Hippocampal formation (tissue), 2 donors: Measurements from ENCODE around the gene ENAH.
A peak's percentile ranks its signal among the peaks of the same experiment; 100 is the strongest.
"Not testable (repeated sequence)": the region's sequence is repeated elsewhere in the genome, so short reads cannot be mapped to it uniquely, and the experiment has no call there.

Experiments used
- DNase-seq, 2 donors: peaks; one replicate each; lab custom pipeline; 2025; lab: John Stamatoyannopoulos, UW

The ENAH gene

GRCh38 chr1:225674381-225674780 is 21.5 kb upstream of the ENAH start:
- DNase-seq, result no peak

GRCh38 chr1:225670806-225671733 is 18.1 kb upstream of the ENAH start:
- DNase-seq, result no peak

- DNase-seq, result no peak
Observed at GRCh38 chr1:225670356-225670755, 17.4 kb upstream of the ENAH start.

DNA sequence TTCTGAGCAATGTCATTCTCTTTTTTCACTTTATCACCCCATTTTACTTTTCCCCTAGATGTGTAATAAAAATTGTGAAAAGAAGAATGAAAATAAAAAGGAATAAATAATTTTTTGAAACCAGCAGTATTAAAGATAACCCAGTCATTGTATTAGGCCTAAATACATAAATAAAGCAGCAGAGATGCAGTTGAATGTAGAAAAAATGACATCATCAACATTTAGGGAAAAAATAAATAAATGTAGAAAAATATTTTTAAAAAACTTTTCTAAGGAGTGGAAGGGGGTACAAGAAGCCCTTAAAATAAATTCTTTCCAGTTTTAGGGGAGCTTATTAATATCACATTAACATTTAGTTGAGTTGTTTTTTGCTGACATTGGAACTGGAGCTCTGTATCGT is 15.3 kb upstream of the ENAH start:
- no peak for DNase-seq

- no peak for DNase-seq
Observed at GRCh38 chr1:225667362-225667761, 14.4 kb upstream of the ENAH start.

- no peak for DNase-seq
Observed at GRCh38 chr1:225666495-225666894, 13.6 kb upstream of the ENAH start.

DNA sequence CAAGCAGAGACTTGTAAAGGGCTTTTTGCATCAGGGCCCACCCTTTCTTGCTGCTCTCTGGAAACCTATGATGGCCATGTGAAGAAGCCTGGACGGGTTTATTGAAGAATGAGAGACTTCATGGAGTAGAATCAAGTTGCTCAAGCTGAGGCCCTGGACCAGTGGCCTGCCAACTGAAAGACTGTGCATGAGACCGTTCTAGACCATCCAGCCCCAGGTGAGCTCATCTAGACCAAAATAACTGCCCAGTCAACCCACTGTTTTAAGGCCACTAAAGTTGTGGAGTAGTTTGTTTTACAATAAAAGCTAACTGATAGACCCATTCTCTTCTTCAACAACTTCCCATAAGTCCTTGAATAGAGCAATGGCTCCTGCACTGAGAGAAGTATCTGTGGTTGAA is 11.8 kb upstream of the ENAH start:
- no peak for DNase-seq

GRCh38 chr1:225662155-225662554 is 9.2 kb upstream of the ENAH start:
- DNase-seq, result no peak

GRCh38 chr1:225660544-225660946 is 7.6 kb upstream of the ENAH start:
- DNase-seq, result no peak

- DNase-seq, result no peak
Observed at GRCh38 chr1:225658041-225658440, 5.1 kb upstream of the ENAH start.

GRCh38 chr1:225657462-225657989 is 4.6 kb upstream of the ENAH start:
- peak in 1 of 2 donors; percentile 11 for DNase-seq

GRCh38 chr1:225656259-225656655 is 3.3 kb upstream of the ENAH start:
- DNase-seq, result not testable (repeated sequence)

DNA sequence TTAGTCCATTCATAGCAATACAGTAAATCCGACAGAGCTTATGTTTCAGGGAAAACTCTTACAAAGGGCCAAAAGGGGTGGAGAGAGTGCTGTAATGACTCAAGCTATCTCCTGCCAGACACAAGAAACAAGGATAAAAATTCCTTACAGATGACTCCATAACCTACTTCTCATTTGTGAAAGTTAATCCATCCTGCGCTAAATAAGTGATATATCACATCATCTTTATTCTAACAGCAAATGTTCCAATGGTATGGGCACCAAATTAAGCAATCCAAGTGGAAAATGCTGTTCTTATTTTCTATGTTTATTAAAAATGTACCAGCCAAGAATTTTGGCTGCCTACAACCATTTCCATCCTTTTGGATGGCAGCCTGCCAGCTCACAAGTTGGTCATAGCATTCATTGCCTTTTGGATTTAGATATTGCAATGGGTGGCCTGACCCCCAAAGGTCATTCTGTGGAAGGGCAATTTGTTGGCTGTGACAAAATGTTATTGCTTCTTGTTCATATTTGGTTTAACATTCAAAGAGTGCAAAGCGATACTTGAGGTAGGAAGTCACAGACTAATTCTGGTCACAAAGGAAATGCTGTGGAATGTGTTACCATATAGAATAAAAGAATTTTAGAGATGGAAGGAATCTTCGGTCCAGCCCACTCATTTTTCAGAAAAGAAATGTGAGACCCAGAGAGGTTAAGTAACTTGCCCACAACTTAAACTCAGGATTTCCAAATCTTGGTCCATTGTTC is 2.8 kb upstream of the ENAH start:
- DNase-seq, result peak; percentile 32 to 51

- DNase-seq, result no peak
Observed at GRCh38 chr1:225654688-225655508, 2.0 kb upstream of the ENAH start.

DNA sequence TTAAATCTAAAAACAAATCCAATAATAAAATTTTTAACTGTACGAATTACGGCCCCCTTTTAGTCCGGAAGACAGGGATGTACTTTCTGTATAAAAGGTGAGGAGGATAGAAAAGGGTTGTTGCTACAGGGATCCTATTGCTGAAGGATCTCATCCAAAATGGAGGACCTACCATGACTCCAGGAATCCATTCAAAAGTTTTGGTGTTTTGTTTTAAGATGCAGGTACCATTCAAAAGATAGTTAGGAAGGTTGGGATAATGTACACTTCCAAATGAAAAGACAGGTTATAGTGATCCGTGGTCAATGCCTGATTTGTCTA is 1.3 kb upstream of the ENAH start:
- no peak for DNase-seq

DNA sequence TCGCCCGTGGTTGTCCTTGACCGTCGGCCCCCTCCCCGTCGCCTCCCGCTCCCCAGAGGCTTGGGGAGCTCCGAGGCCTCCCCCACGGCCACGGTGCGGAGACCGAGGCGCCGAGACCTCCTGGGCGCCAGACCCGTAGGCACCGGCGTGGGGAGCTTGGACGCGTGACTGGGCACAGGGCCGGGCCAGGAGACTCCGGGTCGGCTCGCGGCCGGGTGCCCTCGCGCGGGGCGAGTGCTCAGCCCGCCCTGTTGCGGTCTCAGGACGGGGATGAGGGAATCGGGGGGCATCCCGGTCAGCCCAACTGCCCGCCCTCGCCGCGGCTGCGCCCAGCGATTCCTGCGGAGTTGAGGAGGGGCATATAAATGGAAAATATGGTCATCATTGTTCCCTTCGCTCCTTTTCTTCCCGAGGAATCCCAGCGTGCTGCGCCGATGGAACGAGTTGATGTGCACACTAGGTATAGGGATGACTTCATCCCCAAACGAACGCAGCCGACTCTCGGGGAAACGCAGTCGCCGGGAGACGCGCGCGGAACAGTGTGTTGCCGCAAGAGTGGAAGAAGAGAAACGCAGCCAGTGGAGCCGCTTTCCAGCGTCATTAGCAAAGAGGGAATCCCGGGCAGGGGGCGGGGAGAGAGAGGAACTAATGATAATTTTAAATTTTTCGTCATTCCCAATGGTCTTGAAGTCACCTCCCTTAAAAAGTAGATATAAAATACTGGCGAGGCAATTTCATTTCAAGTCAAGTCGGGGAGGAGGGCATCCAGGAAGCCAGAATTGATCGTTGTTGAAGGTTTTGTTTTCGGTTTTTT is 747 bp upstream of the ENAH start:
- DNase-seq, result peak; percentile 66 to 76

DNA sequence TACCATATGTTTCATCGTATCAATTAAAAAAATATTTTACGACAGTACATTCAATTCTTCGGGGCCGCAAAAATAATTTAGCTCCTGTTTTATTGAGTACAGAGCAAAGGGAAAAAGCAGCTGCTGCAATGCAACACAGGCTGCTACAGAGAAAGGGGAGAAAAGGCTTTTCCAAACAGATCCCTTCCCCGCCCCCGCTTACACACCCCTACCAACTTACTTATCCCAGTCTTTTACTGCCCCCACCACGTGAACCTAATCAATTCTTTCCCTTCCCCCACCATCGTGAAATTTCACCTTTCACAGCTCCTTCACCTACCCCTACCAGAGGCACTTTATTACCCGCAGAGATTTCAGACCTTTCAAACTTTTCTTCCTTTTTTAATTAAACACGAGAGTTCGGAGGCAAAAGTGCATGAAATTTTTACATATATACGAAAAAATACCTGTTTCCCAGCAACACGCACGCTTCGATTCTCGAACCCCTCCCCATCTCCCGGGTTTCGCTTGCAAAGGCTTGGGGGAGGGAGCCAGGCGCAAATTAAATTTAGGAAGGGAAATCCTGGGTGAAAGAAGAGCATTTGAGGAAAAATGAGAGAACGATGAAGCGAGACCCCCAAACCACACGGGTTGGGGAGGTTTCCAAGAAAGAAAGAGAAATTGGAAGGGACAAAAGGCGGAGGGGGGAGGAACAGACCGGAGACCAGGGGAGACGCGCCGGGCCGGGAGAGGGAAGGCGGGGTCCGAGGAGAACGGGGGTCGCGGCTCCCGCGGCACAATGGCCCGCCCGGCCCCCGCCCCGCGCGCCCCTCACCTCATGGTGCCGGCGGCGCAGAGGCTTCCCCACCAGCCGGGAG is 823 bp downstream of the ENAH start:
- peak; percentile 6 to 57 for DNase-seq

DNA sequence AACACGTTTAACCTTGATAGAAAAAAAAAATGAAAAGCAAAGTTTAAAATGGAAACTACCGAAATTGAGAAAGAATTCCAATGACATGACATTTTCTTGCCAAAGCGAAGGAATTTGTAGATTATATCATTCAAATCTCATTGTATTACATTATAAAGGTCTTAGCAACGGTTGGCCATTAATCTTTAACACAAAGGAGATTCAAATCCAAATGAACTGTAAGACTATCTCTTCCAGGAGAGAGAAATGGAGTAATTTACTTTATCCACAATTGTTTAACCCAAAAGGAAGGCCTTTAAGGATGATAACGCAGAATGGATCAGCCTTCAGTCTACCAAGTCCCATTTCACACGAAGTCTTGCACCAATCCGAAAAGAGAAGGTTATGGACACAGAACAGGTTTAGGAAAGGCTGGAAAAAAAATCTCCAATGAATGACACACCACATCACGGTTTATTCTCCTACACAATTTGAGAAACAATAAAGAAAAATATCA is 1.5 kb downstream of the ENAH start:
- no peak for DNase-seq

DNA sequence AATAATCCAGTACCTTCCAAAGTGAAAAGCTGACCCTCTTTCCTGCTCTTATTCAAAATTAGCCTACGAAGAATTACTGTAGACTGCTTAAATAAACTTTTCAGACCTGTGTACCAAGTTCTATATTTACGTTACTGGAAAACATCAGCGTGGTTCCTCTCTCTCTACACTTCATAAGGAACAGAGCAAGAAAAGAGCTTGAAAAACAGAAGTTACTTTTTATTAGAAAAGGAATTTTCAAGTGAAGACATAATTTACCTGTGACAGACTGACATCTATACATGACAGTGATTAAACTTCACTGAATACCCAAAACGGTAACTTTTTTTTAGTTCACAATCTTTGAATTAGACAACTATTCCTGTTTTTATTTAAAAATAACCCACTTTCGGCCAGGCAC is 2.7 kb downstream of the ENAH start:
- DNase-seq, result no peak
